Esophagus squamous epithelium (tissue), 5 donors: ENCODE measurements around the gene HGF. TPM values are rescaled to one million over a fixed set of nuclear protein-coding genes. Genes with fewer than 3 reads are reported as not detected.

ENCODE experiments used
- DNase-seq: peaks from one replicate; lab custom pipeline; 2025; lab: John Stamatoyannopoulos, UW
- H3K27ac ChIP-seq, 4 donors: fragments of 200-600 bp; sonication (generic); one replicate each; pipeline ENCODE4 v1.5.1; 2016 to 2019; ENCODE audit warnings: mild to moderate bottlenecking in 1 of 4
- H3K27me3 ChIP-seq, 4 donors: fragments of 200-600 bp; sonication (generic); 1 replicate in 3 of 4; 2 replicates in 1 of 4; pipeline versions ENCODE4 v1.5.1 to v1.6.0; 2017 to 2021; ENCODE audit warnings: antibody characterized with exemption in 1 of 4
- H3K36me3 ChIP-seq, 3 donors: fragments of 200-600 bp; sonication (generic); one replicate each; pipeline ENCODE4 v1.5.1; 2016 to 2019
- H3K4me1 ChIP-seq, 3 donors: fragments of 200-600 bp; sonication (generic); one replicate each; pipeline ENCODE4 v1.5.1; 2017 to 2019
- H3K4me3 ChIP-seq, 4 donors: fragments of 200-600 bp; sonication (generic); 1 replicate in 3 of 4; 2 replicates in 1 of 4; pipeline ENCODE4 v1.5.1; 2016 to 2019; ENCODE audit warnings: mild to moderate bottlenecking in 2 of 4, moderate library complexity in 1 of 4
- H3K9me3 ChIP-seq, 3 donors: fragments of 200-600 bp; sonication (generic); one replicate each; pipeline ENCODE4 v1.5.1; 2016 to 2019
- CTCF ChIP-seq, 6 experiments: fragments of 450-650 bp in 4 of 6; fragments of 200-600 bp in 2 of 6; sonication (generic) in 2 of 6; IDR thresholded peaks; one replicate each; pipeline ENCODE4 v1.5.1; 2016 to 2019; ENCODE audit warnings: antibody characterized with exemption in 6 of 6, mild to moderate bottlenecking in 4 of 6, moderate library complexity in 4 of 6
- POLR2A ChIP-seq, 4 donors: fragments of 450-650 bp; IDR thresholded peaks; one replicate each; pipeline ENCODE4 v1.6.1; 2017; ENCODE audit warnings: antibody characterized with exemption in 4 of 4, mild to moderate bottlenecking in 4 of 4, moderate library complexity in 3 of 4
- WGBS, 2 donors: methylation state at CpG; one replicate each; pipeline ENCODE4 v1.1.5; 2018; 5-methylcytosine and 5-hydroxymethylcytosine counted together
- intact Hi-C: fragments of 100-400 bp; cut with DNase I; formaldehyde crosslinking; loops from one replicate; pipeline ENCODE4 v1.15.0; 2022
- total RNA-seq, 4 donors: library from RNA; depleted of rRNA; stranded (reverse); fragments of >200 nt; gene quantifications; one replicate each; pipeline ENCODE4 v1.1.0, GENCODE V29; 2016
- donor health status: DM: yes; HTN: yes; CAD: no.

Gene HGF
- total RNA-seq, 4 donors from 2014 or later: 0.30 to 4.4 (median 0.95) TPM

- Histone ChIP-seq H3K4me3 (no peak overlapping the region), H3K27ac (no peak overlapping the region), H3K4me1 (peaks cover 8 to 19% (median 11%) of the 10 kb centered on the region in 3 donors), H3K27me3 (no peaks in the 10 kb centered on the region), H3K36me3 (no peaks in the 10 kb centered on the region), H3K9me3 (no peaks in the 10 kb centered on the region)
- intact Hi-C loops: no loop called here
- TF ChIP-seq POLR2A (IDR thresholded peaks at IDR 0.05) (no peak), CTCF (IDR thresholded peaks at IDR 0.05) (no peak)
- no peak for DNase-seq
- WGBS, 2 donors: 68 to 69% methylated on average over 5 of the region's 5 CpGs
Measured at GRCh38 chr7:81774551-81774950, 4.7 kb upstream of the HGF start.

- Histone ChIP-seq H3K4me1 (peaks cover 8 to 30% (median 11%) of the 10 kb centered on the region in 3 donors), H3K36me3 (no peaks in the 10 kb centered on the region), H3K27me3 (no peaks in the 10 kb centered on the region), H3K4me3 (peak overlapping the region in 3 of 4 donors; percentile 28 to 62 (median 44)), H3K27ac (peak overlapping the region in 3 of 4 donors; percentile 52 to 79 (median 79)), H3K9me3 (no peaks in the 10 kb centered on the region)
- DNase-seq: no peak
- intact Hi-C loops: no loop called here
- WGBS, 2 donors: 23 to 30% methylated on average over 7 of the region's 7 CpGs
- TF ChIP-seq CTCF (IDR thresholded peaks at IDR 0.05): no peak
- no peak for TF ChIP-seq POLR2A (IDR thresholded peaks at IDR 0.05)
Measured at GRCh38 chr7:81770728-81771223, 929 bp upstream of the HGF start.

- Histone ChIP-seq H3K4me1 (peaks cover 8 to 41% (median 11%) of the 10 kb centered on the region in 3 donors), H3K9me3 (no peaks in the 10 kb centered on the region), H3K27ac (peak overlapping the region; percentile 41 to 79 (median 66)), H3K27me3 (no peaks in the 10 kb centered on the region), H3K36me3 (no peaks in the 10 kb centered on the region), H3K4me3 (peak overlapping the region; percentile 12 to 62 (median 36))
- 31 to 36% methylated on average over 9 of the region's 9 CpGs for WGBS, 2 donors
- no peak for DNase-seq
- TF ChIP-seq POLR2A (IDR thresholded peaks at IDR 0.05) (no peak), CTCF (IDR thresholded peaks at IDR 0.05) (no peak)
- intact Hi-C loops: no loop called here
Measured at GRCh38 chr7:81768951-81769778, 682 bp downstream of the HGF start.

- Histone ChIP-seq H3K36me3 (no peaks in the 10 kb centered on the region), H3K4me1 (peaks cover 8 to 47% (median 11%) of the 10 kb centered on the region in 3 donors), H3K9me3 (no peaks in the 10 kb centered on the region), H3K27ac (peak overlapping the region in 2 of 4 donors; percentile 18 to 79), H3K27me3 (no peaks in the 10 kb centered on the region), H3K4me3 (peak overlapping the region in 2 of 4 donors; percentile 44 to 62)
- DNase-seq: no peak
- 26 to 37% methylated on average over 5 of the region's 5 CpGs for WGBS, 2 donors
- TF ChIP-seq POLR2A (IDR thresholded peaks at IDR 0.05) (no peak), CTCF (IDR thresholded peaks at IDR 0.05) (no peak)
- intact Hi-C loops: no loop called here
Measured at GRCh38 chr7:81767926-81768325, 1.9 kb downstream of the HGF start.

GRCh38 chr7:81761821-81762220 is 8.0 kb downstream of the HGF start:
- no peaks in the 10 kb centered on the region for H3K27me3 ChIP-seq
- no peak for TF ChIP-seq CTCF (IDR thresholded peaks at IDR 0.05)
- TF ChIP-seq POLR2A (IDR thresholded peaks at IDR 0.05): no peak
- no peak overlapping the region for H3K27ac ChIP-seq
- H3K36me3 ChIP-seq: peaks cover 0 to under 1% (median 0%) of the 10 kb centered on the region in 3 donors
- no peak for DNase-seq
- intact Hi-C loops: no loop called here
- no peaks in the 10 kb centered on the region for H3K9me3 ChIP-seq
- H3K4me1 ChIP-seq: peaks cover 0 to 21% (median 0%) of the 10 kb centered on the region in 3 donors
- 95 to 100% methylated on average over 2 of the region's 2 CpGs for WGBS, 2 donors
- no peak overlapping the region for H3K4me3 ChIP-seq
